NCI-H1417 (cell line): ENCODE results near the gene GJB4.
"Not testable (repeated sequence)": the region's sequence is repeated elsewhere in the genome, so short reads cannot be mapped to it uniquely, and the experiment has no call there.

Experiments used
- DNase-seq, 3 experiments: peaks; one replicate each; lab custom pipeline; 2025; lab: John Stamatoyannopoulos, UW

Gene GJB4

DNA sequence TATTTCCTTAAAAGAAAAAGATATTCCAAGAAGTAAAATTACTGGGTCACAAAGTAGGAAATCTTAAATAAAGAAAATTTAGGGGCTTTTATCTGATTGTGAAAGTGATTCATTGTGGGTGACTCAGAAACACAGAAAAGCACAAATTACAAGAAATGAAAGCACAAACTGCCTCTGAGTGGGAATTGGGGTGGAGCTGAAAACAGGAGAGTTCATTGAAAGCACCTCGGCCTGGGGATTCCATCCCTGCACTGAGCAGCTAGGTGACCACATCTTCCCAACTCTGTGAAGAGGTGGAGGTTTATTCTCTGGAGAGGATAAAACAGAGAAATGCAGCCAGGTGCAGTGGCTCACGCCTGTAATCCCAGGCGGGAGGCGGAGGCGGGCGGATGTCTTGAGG lies 40.7 kb downstream of the GJB4 start:
- DNase-seq: no peak

DNA sequence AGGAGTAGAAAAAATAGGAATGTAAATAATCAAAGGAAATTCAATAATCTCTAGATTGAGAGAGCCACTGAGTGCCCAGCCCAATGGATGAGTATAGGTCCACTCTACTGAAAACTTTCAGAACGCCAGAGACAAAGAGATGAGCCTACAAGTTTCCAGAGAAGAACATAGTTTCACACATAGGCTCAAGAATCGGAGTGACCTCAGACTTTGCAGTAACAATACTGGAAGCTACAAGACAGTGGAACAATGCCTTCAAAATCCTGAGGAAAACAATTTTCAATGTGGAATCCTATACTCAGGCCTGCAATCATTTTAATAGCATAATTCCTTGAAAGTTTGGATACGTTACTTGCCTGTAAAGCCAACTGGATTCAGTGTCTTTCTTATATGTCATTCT lies 44.2 kb downstream of the GJB4 start:
- no peak for DNase-seq

DNA sequence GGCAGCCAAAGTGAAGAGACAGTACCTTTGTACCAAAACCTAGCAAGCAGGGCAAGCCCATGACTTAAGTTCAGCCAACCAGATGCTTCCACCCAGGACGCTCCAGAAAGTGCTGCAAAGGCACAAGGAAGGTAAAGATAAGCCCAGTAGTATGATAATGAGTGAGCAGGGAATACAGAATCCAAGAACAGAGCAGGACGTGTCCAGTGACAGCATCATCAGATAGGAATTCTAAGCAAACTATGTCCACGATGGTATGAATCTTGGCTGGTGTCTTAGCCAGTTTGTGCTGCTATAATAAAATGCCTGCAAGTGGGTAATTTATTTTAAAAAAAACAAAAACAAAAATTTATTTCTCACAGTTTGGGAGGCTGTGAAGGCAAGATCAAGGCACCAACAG lies 46.9 kb downstream of the GJB4 start:
- no peak for DNase-seq

DNA sequence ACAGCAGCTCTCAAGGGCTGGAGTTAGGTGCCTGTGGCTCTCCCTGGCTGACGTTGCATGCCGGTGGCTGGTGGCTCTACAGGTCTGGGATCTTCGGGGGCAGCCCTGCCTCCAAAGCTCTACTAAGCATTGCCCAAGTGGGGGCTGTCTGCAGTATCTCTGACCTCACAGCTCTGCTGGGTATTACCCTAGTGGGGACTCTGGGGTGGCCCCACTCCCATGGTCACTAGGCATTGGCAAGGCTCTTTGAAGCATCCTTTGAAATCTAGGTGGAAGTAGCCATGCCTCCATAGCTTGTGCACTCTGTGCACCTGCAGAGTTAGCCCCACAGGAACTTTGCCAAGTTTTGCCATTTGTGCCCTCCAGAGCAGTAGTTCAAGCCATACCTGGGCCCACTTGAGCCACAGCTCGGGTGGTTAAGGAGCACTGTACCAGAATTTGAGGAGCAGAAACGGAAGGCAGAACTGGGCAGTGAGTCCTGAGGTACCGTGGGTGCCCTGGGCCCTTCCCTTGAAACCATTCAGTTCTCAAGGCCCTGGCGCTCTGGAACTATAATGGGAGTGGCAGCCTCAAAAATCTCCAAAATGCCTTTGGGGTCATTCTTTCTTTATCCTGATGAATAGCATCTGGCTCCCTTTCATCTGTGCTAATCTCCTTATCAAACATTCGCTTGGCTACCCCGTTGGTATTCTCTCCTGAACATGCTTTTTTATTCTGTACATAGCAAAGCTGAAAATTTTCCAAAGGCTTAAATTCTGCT lies 48.7 kb downstream of the GJB4 start:
- DNase-seq: no peak

DNA sequence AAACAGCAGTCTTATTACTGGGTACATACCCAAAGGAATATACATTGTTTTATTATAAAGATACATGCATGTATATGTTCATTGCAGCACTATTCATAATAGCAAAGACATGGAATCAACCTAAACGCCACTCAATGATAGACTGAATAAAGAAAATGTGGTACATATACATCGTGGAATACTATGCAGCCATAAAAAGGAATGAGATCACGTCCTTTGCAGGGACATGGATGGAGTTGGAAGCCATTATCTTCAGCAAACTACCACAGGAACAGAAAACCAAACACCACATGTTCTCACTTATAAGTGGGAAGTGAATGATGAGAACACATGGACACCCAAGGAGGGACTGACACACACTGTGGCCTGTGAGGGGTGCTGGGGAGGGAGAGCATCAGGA lies 51.2 kb downstream of the GJB4 start:
- DNase-seq: not testable (repeated sequence)
